Stomach (tissue), 9 donors: Measurements from ENCODE around the gene MAP3K3. TPM values are rescaled to one million over a fixed set of nuclear protein-coding genes. Genes with fewer than 3 reads are reported as not detected.
A peak's percentile ranks its signal among the peaks of the same experiment; 100 is the strongest.

Experiments used
- DNase-seq, 2 donors: peaks; one replicate each; pipeline versions ENCODE4 v3.0.0 to v3.0.0-alpha.2; 2013 to 2019
- H3K27ac ChIP-seq, 5 donors: fragments of 200-600 bp in 4 of 5; sonication (generic) in 4 of 5; one replicate each; pipeline ENCODE4 v1.5.1; 2013 to 2019; ENCODE audit warnings: mild to moderate bottlenecking in 1 of 5, moderate library complexity in 1 of 5
- H3K27me3 ChIP-seq, 3 donors: fragments of 200-600 bp; sonication (generic); one replicate each; pipeline ENCODE4 v1.5.1; 2017 to 2019; ENCODE audit warnings: mixed run types in 1 of 3
- H3K36me3 ChIP-seq, 4 donors: fragments of 200-600 bp; sonication (generic); 1 replicate in 3 of 4; 2 replicates in 1 of 4; pipeline ENCODE4 v1.5.1; 2016 to 2019
- H3K4me1 ChIP-seq, 4 donors: fragments of 200-600 bp; sonication (generic); one replicate each; pipeline ENCODE4 v1.5.1; 2016 to 2019
- H3K4me3 ChIP-seq, 4 donors: fragments of 200-600 bp; sonication (generic) in 3 of 4; one replicate each; pipeline ENCODE4 v1.5.1; 2016 to 2019; ENCODE audit warnings: mild to moderate bottlenecking in 1 of 4
- H3K9me3 ChIP-seq, 4 donors: fragments of 200-600 bp; sonication (generic); one replicate each; pipeline ENCODE4 v1.5.1; 2016 to 2019
- CTCF ChIP-seq, 7 experiments: fragments of 450-650 bp in 4 of 7; fragments of 200-600 bp in 3 of 7; sonication (generic) in 3 of 7; IDR thresholded peaks; one replicate each; pipeline ENCODE4 v1.5.1; 2016 to 2019; ENCODE audit warnings: antibody characterized with exemption in 7 of 7, control low read depth in 2 of 7, mild to moderate bottlenecking in 1 of 7
- EP300 ChIP-seq: sonication (generic); formaldehyde crosslinking; IDR thresholded peaks from one replicate; pipeline ENCODE4 v1.6.1; 2017; ENCODE audit warnings: antibody characterized with exemption
- POLR2A ChIP-seq, 4 donors: fragments of 450-650 bp; IDR thresholded peaks; one replicate each; pipeline ENCODE4 v1.6.1; 2016; ENCODE audit warnings: antibody characterized with exemption in 4 of 4, control low read depth in 2 of 4, mild to moderate bottlenecking in 1 of 4, moderate library complexity in 1 of 4
- POLR2AphosphoS5 ChIP-seq, 3 donors: sonication (generic); formaldehyde crosslinking; IDR thresholded peaks; one replicate each; pipeline ENCODE4 v1.6.1; 2016; ENCODE audit warnings: antibody characterized with exemption in 3 of 3
- WGBS, 5 donors: extraction: QIAGEN DNeasy Blood & Tissue Kit in 3 of 5; methylation state at CpG; one replicate each; pipeline versions ENCODE4 v1.1.5 to v1.1.7; 2013 to 2018; 5-methylcytosine and 5-hydroxymethylcytosine counted together
- intact Hi-C: fragments of 100-400 bp; cut with DNase I; formaldehyde crosslinking; loops from one replicate; pipeline ENCODE4 v1.15.1; 2023; ENCODE audit warnings: low total_unique reads
- polyA plus RNA-seq, 3 donors: library from polyadenylated mRNA; stranded (reverse); fragments of 200-250 nt; gene quantifications; one replicate each; pipeline ENCODE4 v1.2.3, GENCODE V29; 2013
- total RNA-seq, 5 donors: library from RNA; depleted of rRNA; stranded (reverse); fragments of >200 nt; gene quantifications; one replicate each; pipeline versions ENCODE4 v1.1.0 to v1.2.3, GENCODE V29; 2014 to 2016
- donor health status: healthy with polysubstance abuse.
- donor health status: Bipolar disorder and iron deficiency.
- donor health status: healthy.

MAP3K3 gene
- total and polyA plus RNA-seq, 8 donors: 9.3 to 99.5 (median 16.7) TPM

GRCh38 chr17:63631062-63631461 lies 8.8 kb downstream of the MAP3K3 start:
- peaks cover 7 to 48% (median 41%) of the 10 kb centered on the region in 4 donors for H3K36me3 ChIP-seq
- WGBS, 5 donors: 77 to 86% (median 83%) methylated on average over 3 of the region's 3 CpGs
- H3K4me3 ChIP-seq: no peak overlapping the region
- peak overlapping the region in 1 of 5 donors; percentile 31 for H3K27ac ChIP-seq
- TF ChIP-seq POLR2AphosphoS5 (IDR thresholded peaks at IDR 0.05): no peak
- no peak for TF ChIP-seq POLR2A (IDR thresholded peaks at IDR 0.05)
- no peak for TF ChIP-seq EP300
- TF ChIP-seq CTCF (IDR thresholded peaks at IDR 0.05): no peak
- intact Hi-C loops: no loop called here
- DNase-seq: no peak
- H3K27me3 ChIP-seq: no peaks in the 10 kb centered on the region
- H3K4me1 ChIP-seq: peaks cover 26 to 96% (median 63%) of the 10 kb centered on the region in 4 donors
- no peaks in the 10 kb centered on the region for H3K9me3 ChIP-seq

- Histone ChIP-seq H3K4me3 (no peak overlapping the region), H3K27ac (peak overlapping the region in 1 of 5 donors; percentile 28), H3K9me3 (no peaks in the 10 kb centered on the region), H3K36me3 (peaks cover 11 to 54% (median 46%) of the 10 kb centered on the region in 4 donors), H3K4me1 (peaks cover 24 to 92% (median 62%) of the 10 kb centered on the region in 4 donors), H3K27me3 (no peaks in the 10 kb centered on the region)
- 64 to 98% (median 91%) methylated on average over 1 of the region's 1 CpG for WGBS, 5 donors
- TF ChIP-seq POLR2A (IDR thresholded peaks at IDR 0.05): no peak
- no peak for TF ChIP-seq EP300
- TF ChIP-seq POLR2AphosphoS5 (IDR thresholded peaks at IDR 0.05): no peak
- TF ChIP-seq CTCF (IDR thresholded peaks at IDR 0.05): no peak
- no peak for DNase-seq
- intact Hi-C loops: no loop called here
Observed at GRCh38 chr17:63631626-63632025, 9.4 kb downstream of the MAP3K3 start.

GRCh38 chr17:63633742-63634141 lies 11.5 kb downstream of the MAP3K3 start:
- no peak for TF ChIP-seq POLR2A (IDR thresholded peaks at IDR 0.05)
- no peak for TF ChIP-seq POLR2AphosphoS5 (IDR thresholded peaks at IDR 0.05)
- TF ChIP-seq CTCF (IDR thresholded peaks at IDR 0.05): no peak
- TF ChIP-seq EP300: no peak
- H3K9me3 ChIP-seq: no peaks in the 10 kb centered on the region
- H3K27me3 ChIP-seq: no peaks in the 10 kb centered on the region
- H3K4me3 ChIP-seq: no peak overlapping the region
- peaks cover 11 to 77% (median 52%) of the 10 kb centered on the region in 4 donors for H3K4me1 ChIP-seq
- peaks cover 16 to 68% (median 65%) of the 10 kb centered on the region in 4 donors for H3K36me3 ChIP-seq
- DNase-seq: no peak
- intact Hi-C loops: no loop called here
- H3K27ac ChIP-seq: peak overlapping the region in 2 of 5 donors; percentile 58 to 61

GRCh38 chr17:63634163-63634562 lies 11.9 kb downstream of the MAP3K3 start:
- TF ChIP-seq EP300 (no peak), CTCF (IDR thresholded peaks at IDR 0.05) (no peak), POLR2AphosphoS5 (IDR thresholded peaks at IDR 0.05) (no peak), POLR2A (IDR thresholded peaks at IDR 0.05) (no peak)
- peak in 1 of 2 donors; percentile 38 for DNase-seq
- Histone ChIP-seq H3K4me1 (peaks cover 7 to 77% (median 50%) of the 10 kb centered on the region in 4 donors), H3K9me3 (no peaks in the 10 kb centered on the region), H3K27me3 (no peaks in the 10 kb centered on the region), H3K4me3 (no peak overlapping the region), H3K27ac (peak overlapping the region in 3 of 5 donors; percentile 20 to 61 (median 58)), H3K36me3 (peaks cover 16 to 68% (median 65%) of the 10 kb centered on the region in 4 donors)
- intact Hi-C loops: no loop called here
- WGBS, 5 donors: 66 to 90% (median 80%) methylated on average over 4 of the region's 4 CpGs
